GM12874 (cell line): ENCODE results near the gene PRKCA.

ENCODE experiments used
- CTCF ChIP-seq: IDR thresholded peaks from 2 replicates; pipeline ENCODE4 v1.5.1; 2011; ENCODE audit warnings: low read depth, mild to moderate bottlenecking, control low read depth, low read length, moderate library complexity; ENCODE audit not compliant: insufficient read depth

Gene PRKCA

GRCh38 chr17:66469461-66469860, 167.0 kb downstream of the PRKCA start:
- TF ChIP-seq CTCF, result no peak

GRCh38 chr17:66469890-66470289, 167.5 kb downstream of the PRKCA start:
- no peak for TF ChIP-seq CTCF

- TF ChIP-seq CTCF, result no peak
Measured at GRCh38 chr17:66472123-66472522, 169.7 kb downstream of the PRKCA start.

- TF ChIP-seq CTCF, result no peak
Measured at GRCh38 chr17:66474258-66474657, 171.8 kb downstream of the PRKCA start.

GRCh38 chr17:66474806-66475497, 172.5 kb downstream of the PRKCA start:
- TF ChIP-seq CTCF, result no peak

GRCh38 chr17:66476014-66476413, 173.6 kb downstream of the PRKCA start:
- no peak for TF ChIP-seq CTCF

GRCh38 chr17:66477615-66478283, 175.3 kb downstream of the PRKCA start:
- no peak for TF ChIP-seq CTCF
